AG04449 (cell line): ENCODE data around the gene SDC3.
"Not testable (repeated sequence)": the region's sequence is repeated elsewhere in the genome, so short reads cannot be mapped to it uniquely, and the experiment has no call there.

Source experiments
- CTCF ChIA-PET: fragments of 350-600 bp; formaldehyde crosslinking; extraction: SDS; loops from one replicate; lab custom pipeline; 2021; ENCODE audit warnings: antibody characterized with exemption; lab: Yijun Ruan, JAX
- POLR2A ChIA-PET: fragments of 400-600, 350-600 bp; formaldehyde crosslinking; extraction: SDS; loops from one replicate; lab custom pipeline; 2020; ENCODE audit warnings: antibody characterized with exemption, inconsistent platforms; lab: Yijun Ruan, JAX
- DNase-seq: peaks from one replicate; pipeline ENCODE4 v3.0.0-alpha.2; 2010; ENCODE audit warnings: low read depth, low spot score
- H3K4me3 ChIP-seq: 2 replicates; pipeline ENCODE4 v1.5.1; 2011; ENCODE audit warnings: low read depth, mild to moderate bottlenecking, control low read depth, low read length
- CTCF ChIP-seq: IDR thresholded peaks from one replicate; pipeline ENCODE4 v1.5.1; 2011; ENCODE audit warnings: mild to moderate bottlenecking, moderate library complexity, low read length, control low read depth, inconsistent platforms; ENCODE audit not compliant: insufficient read depth; ENCODE audit errors: missing control alignments

The SDC3 gene

GRCh38 chr1:30936541-30937171 lies 28.1 kb upstream of the SDC3 start:
- ChIA-PET POLR2A (no interaction called here), CTCF (no interaction called here)
- no peak overlapping the region for H3K4me3 ChIP-seq
- no peak for DNase-seq
- TF ChIP-seq CTCF, result no peak

- CTCF ChIA-PET, DNase-seq, H3K4me3 ChIP-seq, POLR2A ChIA-PET: not testable (repeated sequence)
These were observed 27.2 kb upstream of the SDC3 start for GRCh38 chr1:30935758-30936157.

- H3K4me3 ChIP-seq, result no peak overlapping the region
- no peak for DNase-seq
- ChIA-PET CTCF (interaction anchor here (0.7 to 19.0 kb wide), 8 partner anchors 8 to 216 kb away, joined by 3 to 405 read pairs (median 8); no protein-coding TSS in a partner anchor), POLR2A (no interaction called here)
- TF ChIP-seq CTCF, result no peak
These were observed 26.1 kb upstream of the SDC3 start for GRCh38 chr1:30934613-30935012.

- CTCF ChIA-PET, result interaction anchor here (0.7 to 19.0 kb wide), 8 partner anchors 8 to 215 kb away, joined by 3 to 405 read pairs (median 8); no protein-coding TSS in a partner anchor
- no peak overlapping the region for H3K4me3 ChIP-seq
- no peak for DNase-seq
- POLR2A ChIA-PET, result interaction anchor here (0.5 kb wide), 1 partner anchor 121 kb away, joined by 3 read pairs; no protein-coding TSS in a partner anchor
- no peak for TF ChIP-seq CTCF
These were observed 25.3 kb upstream of the SDC3 start for GRCh38 chr1:30933874-30934252.

GRCh38 chr1:30930631-30931173 lies 22.1 kb upstream of the SDC3 start:
- no peak for TF ChIP-seq CTCF
- no peak overlapping the region for H3K4me3 ChIP-seq
- ChIA-PET CTCF (interaction anchor here (0.6 to 19.0 kb wide), 15 partner anchors 8 to 1925 kb away, joined by 3 to 405 read pairs (median 10); no protein-coding TSS in a partner anchor), POLR2A (no interaction called here)
- DNase-seq, result no peak

GRCh38 chr1:30929944-30930525 lies 21.5 kb upstream of the SDC3 start:
- CTCF ChIA-PET, result interaction anchor here (1.1 to 19.0 kb wide), 15 partner anchors 10 to 234 kb away, joined by 4 to 405 read pairs (median 10); no protein-coding TSS in a partner anchor
- no peak overlapping the region for H3K4me3 ChIP-seq
- no peak for TF ChIP-seq CTCF
- no peak for DNase-seq
- POLR2A ChIA-PET, result no interaction called here
